Measurements from ENCODE around the gene COX6A2. TPM values are rescaled to one million over a fixed set of nuclear protein-coding genes. Genes with fewer than 3 reads are reported as not detected.
A peak's percentile ranks its signal among the peaks of the same experiment; 100 is the strongest.

The COX6A2 gene
- total RNA-seq, 1 experiment from 2014 or later, result not detected

DNA sequence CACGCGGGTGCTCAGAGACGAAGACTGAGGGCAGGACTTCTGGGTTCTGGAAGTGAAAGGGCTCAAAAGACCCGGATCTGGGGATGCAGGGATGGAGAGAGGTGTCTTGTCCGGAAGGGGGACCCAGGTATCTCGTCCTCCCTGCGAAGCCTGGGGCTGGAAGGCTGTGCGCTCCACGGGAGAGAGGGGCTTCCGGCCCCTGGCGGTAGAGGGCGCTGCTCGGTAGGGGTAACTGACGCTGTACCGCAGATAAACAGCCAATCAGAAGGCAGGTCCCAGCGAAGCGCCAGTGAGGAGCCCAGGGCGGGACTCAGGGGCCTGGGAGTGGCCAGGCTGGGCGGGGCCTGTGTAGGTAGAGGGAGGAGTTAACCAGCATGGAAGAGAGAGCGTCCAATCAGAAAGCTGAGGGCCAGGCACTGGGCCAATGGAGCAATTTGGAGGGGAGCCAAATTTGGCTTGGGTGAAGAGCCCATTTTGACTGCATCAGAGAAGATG is 44.6 kb upstream of the COX6A2 start (continued):
- TF ChIP-seq, protein P1, sequence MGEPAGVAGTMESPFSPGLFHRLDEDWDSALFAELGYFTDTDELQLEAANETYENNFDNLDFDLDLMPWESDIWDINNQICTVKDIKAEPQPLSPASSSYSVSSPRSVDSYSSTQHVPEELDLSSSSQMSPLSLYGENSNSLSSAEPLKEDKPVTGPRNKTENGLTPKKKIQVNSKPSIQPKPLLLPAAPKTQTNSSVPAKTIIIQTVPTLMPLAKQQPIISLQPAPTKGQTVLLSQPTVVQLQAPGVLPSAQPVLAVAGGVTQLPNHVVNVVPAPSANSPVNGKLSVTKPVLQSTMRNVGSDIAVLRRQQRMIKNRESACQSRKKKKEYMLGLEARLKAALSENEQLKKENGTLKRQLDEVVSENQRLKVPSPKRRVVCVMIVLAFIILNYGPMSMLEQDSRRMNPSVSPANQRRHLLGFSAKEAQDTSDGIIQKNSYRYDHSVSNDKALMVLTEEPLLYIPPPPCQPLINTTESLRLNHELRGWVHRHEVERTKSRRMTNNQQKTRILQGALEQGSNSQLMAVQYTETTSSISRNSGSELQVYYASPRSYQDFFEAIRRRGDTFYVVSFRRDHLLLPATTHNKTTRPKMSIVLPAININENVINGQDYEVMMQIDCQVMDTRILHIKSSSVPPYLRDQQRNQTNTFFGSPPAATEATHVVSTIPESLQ (CRISPR knock-in tag; IDR thresholded peaks at IDR 0.05), result no peak
- TF ChIP-seq ZNF396 (CRISPR knock-in tag; IDR thresholded peaks at IDR 0.05; ENCODE audit: borderline replicate concordance), result no peak
- TF ChIP-seq FOXP1 (CRISPR knock-in tag; IDR thresholded peaks at IDR 0.05; ENCODE audit: borderline replicate concordance), result no peak
- TF ChIP-seq, protein P2, sequence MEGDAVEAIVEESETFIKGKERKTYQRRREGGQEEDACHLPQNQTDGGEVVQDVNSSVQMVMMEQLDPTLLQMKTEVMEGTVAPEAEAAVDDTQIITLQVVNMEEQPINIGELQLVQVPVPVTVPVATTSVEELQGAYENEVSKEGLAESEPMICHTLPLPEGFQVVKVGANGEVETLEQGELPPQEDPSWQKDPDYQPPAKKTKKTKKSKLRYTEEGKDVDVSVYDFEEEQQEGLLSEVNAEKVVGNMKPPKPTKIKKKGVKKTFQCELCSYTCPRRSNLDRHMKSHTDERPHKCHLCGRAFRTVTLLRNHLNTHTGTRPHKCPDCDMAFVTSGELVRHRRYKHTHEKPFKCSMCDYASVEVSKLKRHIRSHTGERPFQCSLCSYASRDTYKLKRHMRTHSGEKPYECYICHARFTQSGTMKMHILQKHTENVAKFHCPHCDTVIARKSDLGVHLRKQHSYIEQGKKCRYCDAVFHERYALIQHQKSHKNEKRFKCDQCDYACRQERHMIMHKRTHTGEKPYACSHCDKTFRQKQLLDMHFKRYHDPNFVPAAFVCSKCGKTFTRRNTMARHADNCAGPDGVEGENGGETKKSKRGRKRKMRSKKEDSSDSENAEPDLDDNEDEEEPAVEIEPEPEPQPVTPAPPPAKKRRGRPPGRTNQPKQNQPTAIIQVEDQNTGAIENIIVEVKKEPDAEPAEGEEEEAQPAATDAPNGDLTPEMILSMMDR (IDR thresholded peaks at IDR 0.05), result peak; percentile 90
- no peak for TF ChIP-seq JUN (CRISPR knock-in tag; IDR thresholded peaks at IDR 0.05)
- TF ChIP-seq, protein P3, sequence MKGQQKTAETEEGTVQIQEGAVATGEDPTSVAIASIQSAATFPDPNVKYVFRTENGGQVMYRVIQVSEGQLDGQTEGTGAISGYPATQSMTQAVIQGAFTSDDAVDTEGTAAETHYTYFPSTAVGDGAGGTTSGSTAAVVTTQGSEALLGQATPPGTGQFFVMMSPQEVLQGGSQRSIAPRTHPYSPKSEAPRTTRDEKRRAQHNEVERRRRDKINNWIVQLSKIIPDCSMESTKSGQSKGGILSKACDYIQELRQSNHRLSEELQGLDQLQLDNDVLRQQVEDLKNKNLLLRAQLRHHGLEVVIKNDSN (CRISPR knock-in tag; IDR thresholded peaks at IDR 0.05), result no peak
- no peak for TF ChIP-seq SMAD4 (CRISPR knock-in tag; IDR thresholded peaks at IDR 0.05)
- TF ChIP-seq, protein P4, sequence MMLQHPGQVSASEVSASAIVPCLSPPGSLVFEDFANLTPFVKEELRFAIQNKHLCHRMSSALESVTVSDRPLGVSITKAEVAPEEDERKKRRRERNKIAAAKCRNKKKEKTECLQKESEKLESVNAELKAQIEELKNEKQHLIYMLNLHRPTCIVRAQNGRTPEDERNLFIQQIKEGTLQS (CRISPR knock-in tag; conservative IDR thresholded peaks at IDR 0.05), result no peak
- no peak for TF ChIP-seq RELA (CRISPR knock-in tag; IDR thresholded peaks at IDR 0.05; ENCODE audit: borderline replicate concordance)
- TF ChIP-seq GTF2I (CRISPR knock-in tag; conservative IDR thresholded peaks at IDR 0.05), result no peak
- TF ChIP-seq, protein P5, sequence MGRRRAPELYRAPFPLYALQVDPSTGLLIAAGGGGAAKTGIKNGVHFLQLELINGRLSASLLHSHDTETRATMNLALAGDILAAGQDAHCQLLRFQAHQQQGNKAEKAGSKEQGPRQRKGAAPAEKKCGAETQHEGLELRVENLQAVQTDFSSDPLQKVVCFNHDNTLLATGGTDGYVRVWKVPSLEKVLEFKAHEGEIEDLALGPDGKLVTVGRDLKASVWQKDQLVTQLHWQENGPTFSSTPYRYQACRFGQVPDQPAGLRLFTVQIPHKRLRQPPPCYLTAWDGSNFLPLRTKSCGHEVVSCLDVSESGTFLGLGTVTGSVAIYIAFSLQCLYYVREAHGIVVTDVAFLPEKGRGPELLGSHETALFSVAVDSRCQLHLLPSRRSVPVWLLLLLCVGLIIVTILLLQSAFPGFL (CRISPR knock-in tag; IDR thresholded peaks at IDR 0.05; ENCODE audit: borderline replicate concordance), result no peak
- TF ChIP-seq, protein P6, sequence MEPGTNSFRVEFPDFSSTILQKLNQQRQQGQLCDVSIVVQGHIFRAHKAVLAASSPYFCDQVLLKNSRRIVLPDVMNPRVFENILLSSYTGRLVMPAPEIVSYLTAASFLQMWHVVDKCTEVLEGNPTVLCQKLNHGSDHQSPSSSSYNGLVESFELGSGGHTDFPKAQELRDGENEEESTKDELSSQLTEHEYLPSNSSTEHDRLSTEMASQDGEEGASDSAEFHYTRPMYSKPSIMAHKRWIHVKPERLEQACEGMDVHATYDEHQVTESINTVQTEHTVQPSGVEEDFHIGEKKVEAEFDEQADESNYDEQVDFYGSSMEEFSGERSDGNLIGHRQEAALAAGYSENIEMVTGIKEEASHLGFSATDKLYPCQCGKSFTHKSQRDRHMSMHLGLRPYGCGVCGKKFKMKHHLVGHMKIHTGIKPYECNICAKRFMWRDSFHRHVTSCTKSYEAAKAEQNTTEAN (CRISPR knock-in tag; IDR thresholded peaks at IDR 0.05), result no peak
- no peak for TF ChIP-seq IRF2 (CRISPR knock-in tag; IDR thresholded peaks at IDR 0.05; ENCODE audit: borderline replicate concordance, low read depth)
- no peak for TF ChIP-seq MXD4 (CRISPR knock-in tag; IDR thresholded peaks at IDR 0.05; ENCODE audit: borderline replicate concordance)
- TF ChIP-seq, protein P7, sequence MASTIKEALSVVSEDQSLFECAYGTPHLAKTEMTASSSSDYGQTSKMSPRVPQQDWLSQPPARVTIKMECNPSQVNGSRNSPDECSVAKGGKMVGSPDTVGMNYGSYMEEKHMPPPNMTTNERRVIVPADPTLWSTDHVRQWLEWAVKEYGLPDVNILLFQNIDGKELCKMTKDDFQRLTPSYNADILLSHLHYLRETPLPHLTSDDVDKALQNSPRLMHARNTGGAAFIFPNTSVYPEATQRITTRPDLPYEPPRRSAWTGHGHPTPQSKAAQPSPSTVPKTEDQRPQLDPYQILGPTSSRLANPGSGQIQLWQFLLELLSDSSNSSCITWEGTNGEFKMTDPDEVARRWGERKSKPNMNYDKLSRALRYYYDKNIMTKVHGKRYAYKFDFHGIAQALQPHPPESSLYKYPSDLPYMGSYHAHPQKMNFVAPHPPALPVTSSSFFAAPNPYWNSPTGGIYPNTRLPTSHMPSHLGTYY (CRISPR knock-in tag; IDR thresholded peaks at IDR 0.05), result peak; percentile 88
- TF ChIP-seq, protein P8, sequence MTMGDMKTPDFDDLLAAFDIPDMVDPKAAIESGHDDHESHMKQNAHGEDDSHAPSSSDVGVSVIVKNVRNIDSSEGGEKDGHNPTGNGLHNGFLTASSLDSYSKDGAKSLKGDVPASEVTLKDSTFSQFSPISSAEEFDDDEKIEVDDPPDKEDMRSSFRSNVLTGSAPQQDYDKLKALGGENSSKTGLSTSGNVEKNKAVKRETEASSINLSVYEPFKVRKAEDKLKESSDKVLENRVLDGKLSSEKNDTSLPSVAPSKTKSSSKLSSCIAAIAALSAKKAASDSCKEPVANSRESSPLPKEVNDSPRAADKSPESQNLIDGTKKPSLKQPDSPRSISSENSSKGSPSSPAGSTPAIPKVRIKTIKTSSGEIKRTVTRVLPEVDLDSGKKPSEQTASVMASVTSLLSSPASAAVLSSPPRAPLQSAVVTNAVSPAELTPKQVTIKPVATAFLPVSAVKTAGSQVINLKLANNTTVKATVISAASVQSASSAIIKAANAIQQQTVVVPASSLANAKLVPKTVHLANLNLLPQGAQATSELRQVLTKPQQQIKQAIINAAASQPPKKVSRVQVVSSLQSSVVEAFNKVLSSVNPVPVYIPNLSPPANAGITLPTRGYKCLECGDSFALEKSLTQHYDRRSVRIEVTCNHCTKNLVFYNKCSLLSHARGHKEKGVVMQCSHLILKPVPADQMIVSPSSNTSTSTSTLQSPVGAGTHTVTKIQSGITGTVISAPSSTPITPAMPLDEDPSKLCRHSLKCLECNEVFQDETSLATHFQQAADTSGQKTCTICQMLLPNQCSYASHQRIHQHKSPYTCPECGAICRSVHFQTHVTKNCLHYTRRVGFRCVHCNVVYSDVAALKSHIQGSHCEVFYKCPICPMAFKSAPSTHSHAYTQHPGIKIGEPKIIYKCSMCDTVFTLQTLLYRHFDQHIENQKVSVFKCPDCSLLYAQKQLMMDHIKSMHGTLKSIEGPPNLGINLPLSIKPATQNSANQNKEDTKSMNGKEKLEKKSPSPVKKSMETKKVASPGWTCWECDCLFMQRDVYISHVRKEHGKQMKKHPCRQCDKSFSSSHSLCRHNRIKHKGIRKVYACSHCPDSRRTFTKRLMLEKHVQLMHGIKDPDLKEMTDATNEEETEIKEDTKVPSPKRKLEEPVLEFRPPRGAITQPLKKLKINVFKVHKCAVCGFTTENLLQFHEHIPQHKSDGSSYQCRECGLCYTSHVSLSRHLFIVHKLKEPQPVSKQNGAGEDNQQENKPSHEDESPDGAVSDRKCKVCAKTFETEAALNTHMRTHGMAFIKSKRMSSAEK (CRISPR knock-in tag; IDR thresholded peaks at IDR 0.05; ENCODE audit: borderline replicate concordance), result 0 out of 2 replicates have a peak, but pooled peaks have one; percentile 29
- TF ChIP-seq NFYB (CRISPR knock-in tag; conservative IDR thresholded peaks at IDR 0.05; ENCODE audit: low read depth), result peak; percentile 69
